ENCODE results near the gene STK32B. TPM values are rescaled to one million over a fixed set of nuclear protein-coding genes. Genes with fewer than 3 reads are reported as not detected.

STK32B gene
- total and polyA plus RNA-seq, 2 experiments from 2014 or later = 0.71 to 2.3 TPM

GRCh38 chr4:5050520-5051277 lies 581 bp upstream of the STK32B start:
- Histone ChIP-seq H3K36me3 (ENCODE audit: insufficient read depth) (no peaks in the 10 kb centered on the region), H4K20me1 (replicated peaks; ENCODE audit: insufficient read depth) (no peaks in the 10 kb centered on the region), H3K79me2 (replicated peaks; ENCODE audit: insufficient read depth) (no peaks in the 10 kb centered on the region), H3K4me1 (ENCODE audit: insufficient read depth) (no peaks in the 10 kb centered on the region), H3K27me3 (ENCODE audit: insufficient read depth) (peaks cover 41% of the 10 kb centered on the region), H3K9me2 (ENCODE audit: insufficient read depth) (no peaks in the 10 kb centered on the region), H3K4me3 (peak overlapping the region; percentile 85), H3F3A (replicated peaks; ENCODE audit: low read depth) (0 out of 2 replicates have a peak, but pooled peaks cover 4% of the 10 kb centered on the region), H3K27ac (ENCODE audit: low read depth) (no peak overlapping the region), H2AFZ (peak overlapping the region; percentile 100), H3K4me2 (peak overlapping the region; percentile 100)
- ATAC-seq = peak; percentile 80
- peaks cover 7% of the 10 kb centered on the region; the same call in 1 of the 3 replicates for H3K4me1 Mint-ChIP-seq
- H3K9me3 Mint-ChIP-seq = no peaks in the 10 kb centered on the region
- H3K36me3 Mint-ChIP-seq (ENCODE audit: low read depth) = no peaks in the 10 kb centered on the region
- TF ChIP-seq CTCF (conservative IDR thresholded peaks at IDR 0.05; ENCODE audit: low read depth in 2 of 2) = peak; percentile 69 to 91
- TF ChIP-seq POLR2AphosphoS5 (IDR thresholded peaks at IDR 0.05; ENCODE audit: low read depth) = no peak
- no peak for TF ChIP-seq EZH2phosphoT487 (IDR thresholded peaks at IDR 0.05; ENCODE audit: unreplicated experiment)
- TF ChIP-seq EZH2 (IDR thresholded peaks at IDR 0.05; ENCODE audit: low read depth, unreplicated experiment) = peak; percentile 52
- TF ChIP-seq JUNB (IDR thresholded peaks at IDR 0.05; ENCODE audit: unreplicated experiment) = no peak
- no peak for TF ChIP-seq CREB1 (CRISPR knock-in tag; IDR thresholded peaks at IDR 0.05; ENCODE audit: low read depth)
- peak overlapping the region; percentile 80 for H3K4me3 Mint-ChIP-seq
- DNase-seq (ENCODE audit: low spot score) = peak; percentile 91
- peaks cover 34% of the 10 kb centered on the region for H3K27me3 Mint-ChIP-seq (ENCODE audit: insufficient read depth, low read depth, poor library complexity)
- no peak overlapping the region for H3K27ac Mint-ChIP-seq

GRCh38 chr4:5052204-5052702 lies 973 bp downstream of the STK32B start:
- H3K36me3 ChIP-seq (ENCODE audit: insufficient read depth) = no peaks in the 10 kb centered on the region
- H3K4me2 ChIP-seq = peak overlapping the region; percentile 100
- H3K4me1 ChIP-seq (ENCODE audit: insufficient read depth) = no peaks in the 10 kb centered on the region
- 0 out of 2 replicates have a peak, but pooled peaks cover 4% of the 10 kb centered on the region for H3F3A ChIP-seq (replicated peaks; ENCODE audit: low read depth)
- no peak overlapping the region for H3K27ac Mint-ChIP-seq
- H3K4me3 Mint-ChIP-seq = peak overlapping the region; percentile 80
- peak overlapping the region; percentile 100 for H2AFZ ChIP-seq
- peaks cover 7% of the 10 kb centered on the region; the same call in 1 of the 3 replicates for H3K4me1 Mint-ChIP-seq
- peak overlapping the region; percentile 85 for H3K4me3 ChIP-seq
- no peak overlapping the region for H3K27ac ChIP-seq (ENCODE audit: low read depth)
- H4K20me1 ChIP-seq (replicated peaks; ENCODE audit: insufficient read depth) = no peaks in the 10 kb centered on the region; the same call in 1 of the 2 replicates
- TF ChIP-seq REST (IDR thresholded peaks at IDR 0.05; ENCODE audit: unreplicated experiment) (no peak), EZH2 (IDR thresholded peaks at IDR 0.05; ENCODE audit: low read depth, unreplicated experiment) (peak; percentile 27), CTCF (conservative IDR thresholded peaks at IDR 0.05; ENCODE audit: low read depth in 2 of 2) (no peak), POLR2AphosphoS5 (IDR thresholded peaks at IDR 0.05; ENCODE audit: low read depth) (no peak), NANOG (IDR thresholded peaks at IDR 0.05; ENCODE audit: borderline replicate concordance) (no peak), CREB1 (CRISPR knock-in tag; IDR thresholded peaks at IDR 0.05; ENCODE audit: low read depth) (no peak)
- DNase-seq (ENCODE audit: low spot score) (no peak), ATAC-seq (peak; percentile 20)
- H3K9me3 Mint-ChIP-seq = no peaks in the 10 kb centered on the region
- H3K79me2 ChIP-seq (replicated peaks; ENCODE audit: insufficient read depth) = no peaks in the 10 kb centered on the region
- H3K27me3 ChIP-seq (ENCODE audit: insufficient read depth) = peaks cover 41% of the 10 kb centered on the region
- no peaks in the 10 kb centered on the region for H3K36me3 Mint-ChIP-seq (ENCODE audit: low read depth)
- peaks cover 34% of the 10 kb centered on the region for H3K27me3 Mint-ChIP-seq (ENCODE audit: insufficient read depth, low read depth, poor library complexity)
- H3K9me2 ChIP-seq (ENCODE audit: insufficient read depth) = no peaks in the 10 kb centered on the region
